ENCODE results near the gene ADAMTS5.

DNA sequence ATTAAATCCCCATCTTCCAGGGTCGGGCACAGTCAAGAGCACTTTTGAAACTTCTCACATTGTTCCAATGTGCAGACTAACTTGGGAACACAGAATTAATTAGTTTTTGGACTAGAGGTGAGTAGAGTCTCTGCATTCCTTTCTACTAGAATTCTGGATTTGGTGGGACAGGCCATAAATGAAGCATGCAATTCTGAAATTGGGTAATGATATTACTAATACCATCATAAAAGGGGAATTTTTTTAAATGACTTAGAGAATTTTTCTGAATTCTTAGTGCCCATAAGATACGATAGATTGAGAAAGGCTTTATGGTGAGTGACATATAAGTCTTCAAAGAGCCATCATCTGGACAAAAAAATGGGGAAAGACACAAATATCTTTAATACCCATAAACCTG is 41.8 kb downstream of the ADAMTS5 start:
- TF ChIP-seq, protein P1, sequence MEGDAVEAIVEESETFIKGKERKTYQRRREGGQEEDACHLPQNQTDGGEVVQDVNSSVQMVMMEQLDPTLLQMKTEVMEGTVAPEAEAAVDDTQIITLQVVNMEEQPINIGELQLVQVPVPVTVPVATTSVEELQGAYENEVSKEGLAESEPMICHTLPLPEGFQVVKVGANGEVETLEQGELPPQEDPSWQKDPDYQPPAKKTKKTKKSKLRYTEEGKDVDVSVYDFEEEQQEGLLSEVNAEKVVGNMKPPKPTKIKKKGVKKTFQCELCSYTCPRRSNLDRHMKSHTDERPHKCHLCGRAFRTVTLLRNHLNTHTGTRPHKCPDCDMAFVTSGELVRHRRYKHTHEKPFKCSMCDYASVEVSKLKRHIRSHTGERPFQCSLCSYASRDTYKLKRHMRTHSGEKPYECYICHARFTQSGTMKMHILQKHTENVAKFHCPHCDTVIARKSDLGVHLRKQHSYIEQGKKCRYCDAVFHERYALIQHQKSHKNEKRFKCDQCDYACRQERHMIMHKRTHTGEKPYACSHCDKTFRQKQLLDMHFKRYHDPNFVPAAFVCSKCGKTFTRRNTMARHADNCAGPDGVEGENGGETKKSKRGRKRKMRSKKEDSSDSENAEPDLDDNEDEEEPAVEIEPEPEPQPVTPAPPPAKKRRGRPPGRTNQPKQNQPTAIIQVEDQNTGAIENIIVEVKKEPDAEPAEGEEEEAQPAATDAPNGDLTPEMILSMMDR (IDR thresholded peaks at IDR 0.05), result no peak
- TF ChIP-seq POLR2A (IDR thresholded peaks at IDR 0.05), result no peak
